ENCODE data around the gene PPP4R3B.

- TF ChIP-seq, protein P1, sequence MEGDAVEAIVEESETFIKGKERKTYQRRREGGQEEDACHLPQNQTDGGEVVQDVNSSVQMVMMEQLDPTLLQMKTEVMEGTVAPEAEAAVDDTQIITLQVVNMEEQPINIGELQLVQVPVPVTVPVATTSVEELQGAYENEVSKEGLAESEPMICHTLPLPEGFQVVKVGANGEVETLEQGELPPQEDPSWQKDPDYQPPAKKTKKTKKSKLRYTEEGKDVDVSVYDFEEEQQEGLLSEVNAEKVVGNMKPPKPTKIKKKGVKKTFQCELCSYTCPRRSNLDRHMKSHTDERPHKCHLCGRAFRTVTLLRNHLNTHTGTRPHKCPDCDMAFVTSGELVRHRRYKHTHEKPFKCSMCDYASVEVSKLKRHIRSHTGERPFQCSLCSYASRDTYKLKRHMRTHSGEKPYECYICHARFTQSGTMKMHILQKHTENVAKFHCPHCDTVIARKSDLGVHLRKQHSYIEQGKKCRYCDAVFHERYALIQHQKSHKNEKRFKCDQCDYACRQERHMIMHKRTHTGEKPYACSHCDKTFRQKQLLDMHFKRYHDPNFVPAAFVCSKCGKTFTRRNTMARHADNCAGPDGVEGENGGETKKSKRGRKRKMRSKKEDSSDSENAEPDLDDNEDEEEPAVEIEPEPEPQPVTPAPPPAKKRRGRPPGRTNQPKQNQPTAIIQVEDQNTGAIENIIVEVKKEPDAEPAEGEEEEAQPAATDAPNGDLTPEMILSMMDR (IDR thresholded peaks at IDR 0.05) = no peak
- no peak for TF ChIP-seq POLR2A (IDR thresholded peaks at IDR 0.05)
Measured at GRCh38 chr2:55590810-55591440, 26.5 kb downstream of the PPP4R3B start.

Data from esophagus squamous epithelium (tissue), 4 donors.